ENCODE results near the gene CDH16.

Gene CDH16

GRCh38 chr16:66934138-66934838 lies 15.6 kb upstream of the CDH16 start, which contains the start of gene CIAO2B:
TSS of gene CIAO2B (minus strand) at chr16:66934402. CDS start at chr16:66934364, 38 bp downstream.
- H3K4me3 ChIP-seq (ENCODE audit: low read depth, low read length) = peak within 1 kb of the TSS; percentile 97
- DNase-seq (ENCODE audit: low read depth, low spot score) = peak; percentile 86
- in situ Hi-C loops (cut with HindIII; ENCODE audit: low sequenced_read_pairs) = no loop called here
- TF ChIP-seq CTCF (IDR thresholded peaks at IDR 0.05; ENCODE audit: low read depth, low read length) = no peak

GRCh38 chr16:66933776-66934137 lies 15.1 kb upstream of the CDH16 start:
- in situ Hi-C loops (cut with HindIII; ENCODE audit: low sequenced_read_pairs) = no loop called here
- TF ChIP-seq CTCF (IDR thresholded peaks at IDR 0.05; ENCODE audit: low read depth, low read length) = no peak
- peak overlapping the region; percentile 97 for H3K4me3 ChIP-seq (ENCODE audit: low read depth, low read length)
- no peak for DNase-seq (ENCODE audit: low read depth, low spot score)

- TF ChIP-seq CTCF (IDR thresholded peaks at IDR 0.05; ENCODE audit: low read depth, low read length) = no peak
- in situ Hi-C loops (cut with HindIII; ENCODE audit: low sequenced_read_pairs) = no loop called here
- no peak for DNase-seq (ENCODE audit: low read depth, low spot score)
- no peak overlapping the region for H3K4me3 ChIP-seq (ENCODE audit: low read depth, low read length)
These were observed 13.4 kb upstream of the CDH16 start for GRCh38 chr16:66932076-66932475.

GRCh38 chr16:66931665-66932064 lies 13.0 kb upstream of the CDH16 start:
- in situ Hi-C loops (cut with HindIII; ENCODE audit: low sequenced_read_pairs) = no loop called here
- DNase-seq (ENCODE audit: low read depth, low spot score) = no peak
- TF ChIP-seq CTCF (IDR thresholded peaks at IDR 0.05; ENCODE audit: low read depth, low read length) = no peak
- no peak overlapping the region for H3K4me3 ChIP-seq (ENCODE audit: low read depth, low read length)

GRCh38 chr16:66930189-66930588 lies 11.5 kb upstream of the CDH16 start:
- H3K4me3 ChIP-seq (ENCODE audit: low read depth, low read length) = no peak overlapping the region
- TF ChIP-seq CTCF (IDR thresholded peaks at IDR 0.05; ENCODE audit: low read depth, low read length) = no peak
- no peak for DNase-seq (ENCODE audit: low read depth, low spot score)
- in situ Hi-C loops (cut with HindIII; ENCODE audit: low sequenced_read_pairs) = no loop called here

- DNase-seq (ENCODE audit: low read depth, low spot score) = peak; percentile 30
- no peak overlapping the region for H3K4me3 ChIP-seq (ENCODE audit: low read depth, low read length)
- peak; percentile 57 for TF ChIP-seq CTCF (IDR thresholded peaks at IDR 0.05; ENCODE audit: low read depth, low read length)
- in situ Hi-C loops (cut with HindIII; ENCODE audit: low sequenced_read_pairs) = no loop called here
These were observed 10.2 kb upstream of the CDH16 start for GRCh38 chr16:66928702-66929388.
